Measurements from ENCODE around the gene ATAD5. TPM values are rescaled to one million over a fixed set of nuclear protein-coding genes. Genes with fewer than 3 reads are reported as not detected.

The ATAD5 gene
- total and polyA plus RNA-seq, 2 of the 13 experiments (the other 11 are each of a cell fraction or from before 2014, with no cell fraction given), result 1.8 to 10.7 TPM

GRCh38 chr17:30824356-30825145 is 7.2 kb upstream of the ATAD5 start, which contains the start of gene CRLF3 (continued):
- TF ChIP-seq ZNF703 (CRISPR knock-in tag; IDR thresholded peaks at IDR 0.05; ENCODE audit: borderline replicate concordance) (no peak), HMG20A (CRISPR knock-in tag; IDR thresholded peaks at IDR 0.05; ENCODE audit: borderline replicate concordance) (no peak), HNF1A (IDR thresholded peaks at IDR 0.05; ENCODE audit: low read depth) (no peak), HNF1A (CRISPR knock-in tag; IDR thresholded peaks at IDR 0.05; ENCODE audit: borderline replicate concordance) (0 out of 2 replicates have a peak, but pooled peaks have one; percentile 68), KDM1A (CRISPR knock-in tag; IDR thresholded peaks at IDR 0.05) (peak; percentile 65; the same call in 1 of the 2 replicates), ZNF567 (CRISPR knock-in tag; IDR thresholded peaks at IDR 0.05; ENCODE audit: borderline replicate concordance) (no peak), ZSCAN29 (CRISPR knock-in tag; conservative IDR thresholded peaks at IDR 0.05) (no peak; the same call in 1 of the 2 replicates), ZNF672 (CRISPR knock-in tag; IDR thresholded peaks at IDR 0.05) (no peak), CEBPG (CRISPR knock-in tag; IDR thresholded peaks at IDR 0.05) (no peak), MTF2 (CRISPR knock-in tag; IDR thresholded peaks at IDR 0.05; ENCODE audit: borderline replicate concordance) (peak; percentile 35; the same call in 1 of the 2 replicates), POLR2G (IDR thresholded peaks at IDR 0.05; ENCODE audit: low read depth, low read length) (peak; percentile 92), SMARCC2 (IDR thresholded peaks at IDR 0.05) (no peak), ZNF770 (CRISPR knock-in tag; IDR thresholded peaks at IDR 0.05) (peak; percentile 89), ZNF274 (CRISPR knock-in tag; IDR thresholded peaks at IDR 0.05) (no peak), TP53 (CRISPR knock-in tag; conservative IDR thresholded peaks at IDR 0.05) (no peak), ZFP62 (CRISPR knock-in tag; IDR thresholded peaks at IDR 0.05) (no peak), DRAP1 (CRISPR knock-in tag; IDR thresholded peaks at IDR 0.05) (peak; percentile 36; the same call in 1 of the 2 replicates), ZSCAN20 (CRISPR knock-in tag; IDR thresholded peaks at IDR 0.05; ENCODE audit: borderline replicate concordance) (no peak), BRCA1 (CRISPR knock-in tag; IDR thresholded peaks at IDR 0.05) (no peak), ZNF784 (CRISPR knock-in tag; IDR thresholded peaks at IDR 0.05; ENCODE audit: borderline replicate concordance) (no peak)

Data from HepG2 (cell line).